Panc1 (cell line): ENCODE results near the gene DARS2. TPM values are rescaled to one million over a fixed set of nuclear protein-coding genes. Genes with fewer than 3 reads are reported as not detected.
"Not testable (repeated sequence)": the region's sequence is repeated elsewhere in the genome, so short reads cannot be mapped to it uniquely, and the experiment has no call there.

ENCODE experiments used
- ATAC-seq: fragments of 200-7000 bp; cut with Tn5 transposase; 2 replicates; pipeline ENCODE4 v1.9.1; 2020; ENCODE audit warnings: mild to moderate bottlenecking, moderate library complexity
- BruUV-seq: library from RNA; stranded (reverse); fragments of 400-500 nt; replicated peaks from 2 replicates; lab custom pipeline; 2021; lab: Mats Ljungman, UMichigan
- CTCF ChIA-PET: fragments of 300-600 bp; sonication (Branson Sonifier 250); formaldehyde crosslinking; loops from one replicate; lab custom pipeline; 2022; ENCODE audit warnings: antibody characterized with exemption; lab: Charles Lee
- POLR2A ChIA-PET: fragments of 300-600 bp; sonication (Branson Sonifier 250); formaldehyde crosslinking; loops from one replicate; lab custom pipeline; 2022; ENCODE audit warnings: antibody characterized with exemption; lab: Charles Lee
- DNase-seq: peaks from one replicate; pipeline ENCODE4 v3.0.0-alpha.2; 2010; ENCODE audit warnings: low read depth, low spot score
- H3K27ac ChIP-seq: 2 replicates; pipeline ENCODE4 v1.5.1; 2011; ENCODE audit warnings: mild to moderate bottlenecking, low read length, inconsistent platforms
- H3K27me3 ChIP-seq: fragments of 200-500 bp; sonication (Bioruptor generic); 2 replicates; pipeline ENCODE4 v1.6.0; 2014; ENCODE audit warnings: low read length, inconsistent platforms; ENCODE audit not compliant: control insufficient read depth, insufficient read depth
- H3K36me3 ChIP-seq: fragments of 200-500 bp; sonication (Bioruptor generic); 2 replicates; pipeline ENCODE4 v1.5.1; 2014; ENCODE audit warnings: inconsistent platforms, mild to moderate bottlenecking, low read length, moderate library complexity; ENCODE audit not compliant: control insufficient read depth, insufficient read depth
- H3K4me1 ChIP-seq: 2 replicates; pipeline ENCODE4 v1.5.1; 2011; ENCODE audit warnings: inconsistent platforms, mild to moderate bottlenecking, low read length, moderate library complexity; ENCODE audit not compliant: control insufficient read depth, insufficient read depth
- H3K4me3 ChIP-seq, 2 experiments: 2 replicates each; pipeline ENCODE4 v1.5.1; 2011 to 2012; ENCODE audit warnings: low read depth in 2 of 2, low read length in 2 of 2, mild to moderate bottlenecking in 2 of 2, inconsistent platforms in 1 of 2, moderate library complexity in 1 of 2
- H3K9me3 ChIP-seq: fragments of 200-500 bp; sonication (Bioruptor generic); 2 replicates; pipeline ENCODE4 v1.5.1; 2014; ENCODE audit warnings: low read depth, mild to moderate bottlenecking, inconsistent platforms, low read length, moderate library complexity; ENCODE audit not compliant: control insufficient read depth, insufficient read depth
- CTCF ChIP-seq: fragments of 450-650 bp; IDR thresholded peaks from 2 replicates; pipeline ENCODE4 v1.5.1; 2017; ENCODE audit warnings: mild to moderate bottlenecking
- POLR2AphosphoS5 ChIP-seq: IDR thresholded peaks from 2 replicates; pipeline ENCODE4 v1.6.1; 2012; ENCODE audit warnings: mild to moderate bottlenecking, low read depth, low read length, moderate library complexity
- REST ChIP-seq, 2 experiments: IDR thresholded peaks; 2 replicates each; pipeline ENCODE4 v1.6.1; 2011 to 2012; ENCODE audit warnings: low read depth in 2 of 2, control low read depth in 1 of 2, low read length in 1 of 2, mild to moderate bottlenecking in 1 of 2, moderate library complexity in 1 of 2; ENCODE audit not compliant: insufficient read depth in 1 of 2
- SIN3A ChIP-seq: IDR thresholded peaks from 2 replicates; pipeline ENCODE4 v1.6.1; 2012; ENCODE audit warnings: low read depth, mild to moderate bottlenecking, low read length, moderate library complexity, borderline replicate concordance; ENCODE audit not compliant: insufficient read depth
- TCF7L2 ChIP-seq: IDR thresholded peaks from 2 replicates; pipeline ENCODE4 v1.6.1; 2011; ENCODE audit warnings: mild to moderate bottlenecking, low read depth, low read length, inconsistent platforms
- in situ Hi-C: cut with HindIII; loops from 2 replicates; pipeline ENCODE4 v1.10.0; 2016; ENCODE audit warnings: low sequenced_read_pairs, low pct_unique_long_range_greater_than_20kb
- intact Hi-C: fragments of 100-400 bp; cut with micrococcal nuclease; formaldehyde crosslinking; loops from one replicate; pipeline ENCODE4 v1.10.0; 2022; ENCODE audit not compliant: unreplicated experiment
- total RNA-seq: library from RNA; stranded (reverse); gene quantifications from one replicate; pipeline ENCODE4 v1.2.1, GENCODE V29; 2021; ENCODE audit not compliant: unreplicated experiment

Gene DARS2
- total RNA-seq, 1 experiment from 2014 or later: 28.8 TPM

- ChIA-PET CTCF (no interaction called here), POLR2A (no interaction called here)
- TF ChIP-seq CTCF: no peak
- no peak for TF ChIP-seq POLR2AphosphoS5
- TF ChIP-seq SIN3A: no peak
- TF ChIP-seq TCF7L2: no peak
- no peak for TF ChIP-seq REST (IDR thresholded peaks at IDR 0.05; ENCODE audit: insufficient read depth in 1 of 2, low read depth in 2 of 2, low read length in 1 of 2)
- Histone ChIP-seq H3K9me3 (no peaks in the 10 kb centered on the region), H3K27ac (no peak overlapping the region), H3K4me3 (no peak overlapping the region), H3K36me3 (0 out of 2 replicates have a peak, but pooled peaks cover 2% of the 10 kb centered on the region), H3K4me1 (no peaks in the 10 kb centered on the region), H3K27me3 (no peaks in the 10 kb centered on the region)
- DNase-seq: no peak
- intact Hi-C loops (no loop called here), in situ Hi-C loops (no loop called here)
- BruUV-seq: no TSS peak
- no peak for ATAC-seq
These were observed 53.8 kb downstream of the DARS2 start for GRCh38 chr1:173878251-173878650.

- POLR2A ChIA-PET, H3K36me3 ChIP-seq, DNase-seq, H3K9me3 ChIP-seq, CTCF ChIA-PET, H3K27ac ChIP-seq, ATAC-seq, in situ Hi-C loops, H3K27me3 ChIP-seq, intact Hi-C loops, H3K4me1 ChIP-seq, H3K4me3 ChIP-seq, BruUV-seq: not testable (repeated sequence)
These were observed 56.6 kb downstream of the DARS2 start for GRCh38 chr1:173881117-173881516.

- DNase-seq: no peak
- BruUV-seq: no TSS peak
- H3K4me3 ChIP-seq: no peak overlapping the region
- intact Hi-C loops (no loop called here), in situ Hi-C loops (no loop called here)
- TF ChIP-seq POLR2AphosphoS5 (no peak), SIN3A (no peak), REST (IDR thresholded peaks at IDR 0.05; ENCODE audit: insufficient read depth in 1 of 2, low read depth in 2 of 2, low read length in 1 of 2) (no peak), CTCF (no peak), TCF7L2 (no peak)
- H3K4me1 ChIP-seq: no peaks in the 10 kb centered on the region
- ATAC-seq: no peak
- peaks cover 5% of the 10 kb centered on the region; the same call in 1 of the 2 replicates for H3K36me3 ChIP-seq
- no peak overlapping the region for H3K27ac ChIP-seq
- CTCF ChIA-PET: no interaction called here
- H3K27me3 ChIP-seq: no peaks in the 10 kb centered on the region
- no peaks in the 10 kb centered on the region for H3K9me3 ChIP-seq
- POLR2A ChIA-PET: no interaction called here
These were observed 60.2 kb downstream of the DARS2 start for GRCh38 chr1:173884701-173885100.
